Tibial nerve (tissue), 3 donors: ENCODE results near the gene PREX1.

Experiments used
- POLR2A ChIP-seq, 2 donors: fragments of 450-650 bp; IDR thresholded peaks; one replicate each; pipeline ENCODE4 v1.6.1; 2017; ENCODE audit warnings: antibody characterized with exemption in 2 of 2, mild to moderate bottlenecking in 2 of 2, moderate library complexity in 2 of 2
- TF ChIP-seq, protein P1 (sequence below), 5 experiments: fragments of 200-600 bp in 3 of 5; fragments of 450-650 bp in 2 of 5; sonication (generic) in 3 of 5; IDR thresholded peaks; one replicate each; pipeline ENCODE4 v1.5.1; 2016 to 2019; ENCODE audit warnings: antibody characterized with exemption in 5 of 5, mild to moderate bottlenecking in 3 of 5, moderate library complexity in 2 of 5

DNA sequence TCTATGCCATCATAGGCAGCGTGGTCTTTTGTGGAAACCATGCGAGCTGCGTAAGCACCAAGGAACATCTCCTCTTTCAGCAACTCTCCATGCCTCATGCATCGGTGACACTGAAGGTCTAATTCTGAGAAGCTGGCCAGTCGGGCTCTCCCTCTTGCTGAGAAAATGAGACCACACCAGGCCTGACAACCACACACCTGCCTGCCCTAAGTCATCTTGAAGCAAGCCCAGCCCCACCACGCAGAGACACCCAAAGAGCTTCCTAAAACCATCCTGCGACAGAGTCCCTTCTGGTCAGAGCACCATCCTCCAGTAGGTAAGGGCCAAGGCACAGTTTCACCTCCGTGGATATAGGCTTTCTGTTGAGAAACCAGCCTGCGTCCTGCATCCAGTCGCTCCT is 26.6 kb downstream of the PREX1 start:
- TF ChIP-seq, protein P1, sequence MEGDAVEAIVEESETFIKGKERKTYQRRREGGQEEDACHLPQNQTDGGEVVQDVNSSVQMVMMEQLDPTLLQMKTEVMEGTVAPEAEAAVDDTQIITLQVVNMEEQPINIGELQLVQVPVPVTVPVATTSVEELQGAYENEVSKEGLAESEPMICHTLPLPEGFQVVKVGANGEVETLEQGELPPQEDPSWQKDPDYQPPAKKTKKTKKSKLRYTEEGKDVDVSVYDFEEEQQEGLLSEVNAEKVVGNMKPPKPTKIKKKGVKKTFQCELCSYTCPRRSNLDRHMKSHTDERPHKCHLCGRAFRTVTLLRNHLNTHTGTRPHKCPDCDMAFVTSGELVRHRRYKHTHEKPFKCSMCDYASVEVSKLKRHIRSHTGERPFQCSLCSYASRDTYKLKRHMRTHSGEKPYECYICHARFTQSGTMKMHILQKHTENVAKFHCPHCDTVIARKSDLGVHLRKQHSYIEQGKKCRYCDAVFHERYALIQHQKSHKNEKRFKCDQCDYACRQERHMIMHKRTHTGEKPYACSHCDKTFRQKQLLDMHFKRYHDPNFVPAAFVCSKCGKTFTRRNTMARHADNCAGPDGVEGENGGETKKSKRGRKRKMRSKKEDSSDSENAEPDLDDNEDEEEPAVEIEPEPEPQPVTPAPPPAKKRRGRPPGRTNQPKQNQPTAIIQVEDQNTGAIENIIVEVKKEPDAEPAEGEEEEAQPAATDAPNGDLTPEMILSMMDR (IDR thresholded peaks at IDR 0.05) = no peak
- no peak for TF ChIP-seq POLR2A (IDR thresholded peaks at IDR 0.05)
